NCI-H146 treated with DMSO at 0.1 percent for 48 hours (cell line): ENCODE measurements around the gene NAA60.

Experiments
- DNase-seq: peaks from one replicate; lab custom pipeline; 2025; ENCODE audit not compliant: unreplicated experiment; lab: John Stamatoyannopoulos, UW

NAA60 gene

DNA sequence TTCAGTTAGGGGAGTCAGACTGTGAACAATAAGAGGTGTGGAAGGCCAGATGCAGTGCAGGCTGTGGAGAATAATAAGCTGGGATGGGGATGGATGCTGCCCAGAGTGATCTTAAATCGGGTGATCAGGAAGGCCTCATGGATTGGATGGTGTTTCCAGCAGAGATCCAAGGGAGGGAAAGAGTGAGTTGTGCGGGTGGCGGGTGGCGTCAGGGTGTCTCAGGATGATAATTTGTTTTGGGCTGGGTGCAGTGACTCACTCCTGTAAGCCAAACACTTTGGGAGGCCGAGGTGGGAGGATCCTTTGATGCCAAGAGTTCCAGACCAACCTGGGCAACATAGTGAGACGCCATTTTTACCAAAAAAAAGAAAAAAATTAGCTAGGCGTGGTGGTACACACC is 65.3 kb downstream of the NAA60 start:
- DNase-seq: no peak

DNA sequence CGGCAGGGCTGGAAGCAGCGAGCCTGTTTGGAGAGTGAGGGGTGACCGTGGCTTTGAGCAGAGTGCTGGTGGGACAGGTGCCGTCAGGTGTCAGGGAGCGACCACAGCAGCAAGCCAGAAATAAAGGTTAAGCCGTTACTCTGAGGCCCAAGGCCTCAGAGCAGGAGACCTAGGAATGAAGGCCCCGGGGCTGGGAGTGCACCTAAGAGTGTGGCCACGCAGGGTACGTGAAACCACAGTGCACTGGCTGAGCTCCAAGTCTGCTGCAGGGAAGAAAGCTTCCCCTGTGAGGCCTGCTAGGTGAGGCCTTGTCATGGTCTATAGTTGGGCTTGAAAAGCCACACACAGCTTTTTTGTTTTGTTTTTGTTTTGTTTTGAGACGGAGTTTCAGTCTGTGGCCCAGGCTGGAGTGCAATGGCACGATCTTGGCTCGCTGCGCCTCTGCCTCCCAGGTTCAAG is 66.0 kb downstream of the NAA60 start:
- DNase-seq: no peak

DNA sequence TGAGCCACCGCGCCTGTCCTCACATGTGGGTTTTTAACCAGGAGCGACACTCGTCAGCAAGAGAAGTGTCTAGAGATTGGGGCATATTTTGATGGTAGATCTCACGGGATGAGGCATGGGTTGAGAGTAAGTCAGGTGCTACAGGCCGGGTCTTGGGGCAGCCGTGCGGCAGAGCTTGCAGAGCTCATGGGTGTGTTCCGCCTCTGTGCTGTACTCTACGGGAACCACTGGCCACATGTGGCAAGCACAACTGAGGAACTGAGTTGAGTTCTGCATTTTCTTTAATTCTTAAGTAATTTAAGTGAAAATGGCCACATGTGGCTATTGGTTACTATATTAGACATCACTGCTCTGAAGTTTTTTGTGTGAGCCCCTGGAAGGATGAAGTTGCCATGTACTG is 66.9 kb downstream of the NAA60 start:
- no peak for DNase-seq

DNA sequence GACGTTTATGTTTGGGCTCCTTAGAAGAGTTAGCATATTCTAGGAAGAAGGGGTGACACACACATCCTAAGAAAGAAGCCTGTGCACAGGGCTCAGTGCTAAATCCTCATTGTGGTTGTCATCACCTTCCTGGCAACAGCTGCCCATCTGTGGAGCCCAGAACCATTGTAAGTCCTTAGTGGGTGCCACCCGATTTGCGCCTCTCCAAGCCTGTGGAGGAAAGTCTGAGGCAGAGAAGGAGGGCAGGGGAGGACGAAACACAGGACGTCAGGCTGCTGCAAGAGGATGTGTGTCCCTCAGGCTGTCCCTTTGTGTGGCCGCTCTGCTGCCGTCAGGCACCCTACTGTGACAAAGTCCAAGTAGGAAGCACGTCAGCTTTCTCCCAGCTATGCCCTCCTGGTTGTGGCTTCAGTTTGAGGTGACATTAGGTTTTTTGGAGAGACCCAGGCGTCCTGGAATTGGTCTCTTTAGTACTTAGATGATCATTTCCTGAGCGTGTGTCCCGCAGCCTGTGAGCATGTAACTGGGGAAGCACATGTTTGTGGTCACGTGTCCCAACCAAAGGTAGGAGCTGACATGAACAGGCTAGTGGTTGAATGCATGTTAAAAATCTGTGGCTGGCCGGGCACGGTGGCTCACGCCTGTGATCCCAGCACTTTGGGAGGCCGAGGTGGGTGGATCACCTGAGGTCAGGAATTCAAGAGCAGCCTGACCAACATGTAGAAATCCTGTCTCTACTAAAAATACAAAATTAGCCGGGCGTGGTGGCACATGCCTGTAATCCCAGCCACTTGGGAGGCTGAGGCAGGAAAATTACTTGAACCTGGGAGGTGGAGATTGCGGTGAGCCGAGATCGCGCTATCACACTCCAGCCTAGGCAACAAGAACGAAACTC is 68.1 kb downstream of the NAA60 start:
- DNase-seq: no peak

DNA sequence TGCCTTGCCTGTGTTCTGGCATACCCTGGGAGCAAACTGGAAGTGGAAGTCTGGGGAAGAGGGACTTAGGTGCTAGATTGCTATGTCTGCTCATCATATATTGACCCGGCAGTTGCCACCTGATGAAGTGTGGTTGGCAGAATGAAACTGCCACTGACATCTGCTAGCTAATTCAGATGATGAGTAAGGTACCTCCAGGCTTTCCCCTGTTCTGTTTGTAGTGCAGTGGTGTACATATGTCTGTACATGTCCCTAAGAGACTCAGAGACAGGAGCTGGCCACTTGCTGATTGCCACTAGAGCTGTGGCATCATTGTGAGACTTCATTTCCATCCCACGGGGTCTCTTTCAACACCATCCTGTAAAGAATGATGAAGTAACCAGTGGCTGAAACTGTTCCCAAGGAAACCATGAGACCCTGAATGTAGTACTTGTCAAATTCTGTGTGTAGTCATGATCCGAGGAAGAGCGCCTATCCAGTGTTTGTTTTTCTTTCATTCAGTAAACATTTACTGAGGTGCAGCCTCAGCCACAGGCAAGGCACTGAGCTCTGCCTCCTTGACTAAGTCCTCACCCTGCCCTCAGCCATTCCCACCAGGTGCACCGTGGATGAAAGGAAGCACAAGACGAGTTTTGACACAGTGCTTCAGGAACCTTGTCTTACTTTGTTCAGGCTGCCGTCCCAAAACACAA is 70.6 kb downstream of the NAA60 start:
- no peak for DNase-seq

DNA sequence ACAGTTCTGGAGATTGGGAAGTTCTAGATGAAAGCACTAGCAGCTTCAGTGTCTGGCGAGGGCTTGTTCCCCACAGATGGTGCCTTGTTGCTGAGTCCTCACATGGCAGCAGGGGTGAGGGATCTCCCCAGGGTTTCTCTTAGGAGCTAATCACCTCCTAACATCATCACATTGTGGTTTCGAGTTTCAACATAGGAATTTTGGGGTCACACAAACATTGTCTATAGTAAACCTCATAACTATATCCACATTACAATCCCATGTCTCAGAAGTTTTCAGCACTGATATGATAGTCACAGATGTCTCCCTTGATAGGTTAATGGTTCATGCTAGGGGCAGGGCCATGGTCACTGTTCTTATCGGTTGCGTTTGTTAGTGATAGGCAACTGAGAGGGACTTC is 71.1 kb downstream of the NAA60 start:
- DNase-seq: no peak

DNA sequence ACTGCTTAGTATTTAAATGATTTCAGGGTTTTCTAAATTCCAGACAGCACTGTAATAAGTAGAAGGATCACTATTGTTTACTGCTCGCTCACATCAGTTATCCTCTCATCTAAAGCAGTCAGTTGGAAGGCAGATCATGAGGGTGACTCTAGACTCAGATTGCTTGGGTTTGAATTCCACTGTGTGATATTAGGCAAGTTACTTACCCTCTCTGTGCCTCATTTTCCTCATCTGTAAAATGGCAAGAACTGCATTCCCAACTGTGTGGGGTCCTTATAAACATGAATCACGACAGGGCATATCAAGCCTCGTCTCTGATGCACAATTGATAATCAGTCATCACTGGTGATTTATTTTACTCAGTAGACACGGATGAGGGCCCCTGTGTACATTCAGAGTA is 72.4 kb downstream of the NAA60 start:
- no peak for DNase-seq

DNA sequence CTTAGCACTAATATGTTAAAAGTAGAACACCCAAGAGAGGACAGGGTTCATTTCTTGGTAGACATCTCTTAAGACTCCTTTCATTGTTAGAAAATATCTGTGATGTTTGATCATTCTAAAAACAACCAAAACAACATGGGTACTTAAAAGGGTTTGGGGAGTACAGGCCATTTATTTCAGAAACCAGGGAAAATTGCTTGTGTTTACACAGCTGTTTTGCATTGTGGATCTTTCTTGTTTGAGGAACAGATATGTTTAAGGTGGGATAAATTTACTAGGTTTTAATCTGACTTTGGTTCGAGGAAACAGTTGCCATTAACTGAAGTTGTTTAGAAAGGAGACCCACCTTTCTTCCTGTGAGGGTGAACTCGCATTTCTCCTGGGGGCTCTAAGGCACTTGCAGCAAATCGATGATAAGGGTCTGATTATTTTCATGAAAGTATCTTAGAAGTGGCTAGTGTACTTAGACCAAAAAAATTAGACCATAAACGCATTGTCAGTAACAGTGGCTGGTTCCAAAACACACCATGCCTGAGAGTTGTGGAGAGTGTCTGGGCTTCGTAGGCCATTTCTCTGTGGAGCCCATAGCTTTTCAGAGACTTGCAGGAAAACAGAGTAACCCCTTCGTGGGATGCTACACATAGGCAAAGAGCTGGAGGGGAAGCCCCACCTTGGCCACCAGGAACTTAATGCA is 75.0 kb downstream of the NAA60 start:
- DNase-seq: peak; percentile 4

DNA sequence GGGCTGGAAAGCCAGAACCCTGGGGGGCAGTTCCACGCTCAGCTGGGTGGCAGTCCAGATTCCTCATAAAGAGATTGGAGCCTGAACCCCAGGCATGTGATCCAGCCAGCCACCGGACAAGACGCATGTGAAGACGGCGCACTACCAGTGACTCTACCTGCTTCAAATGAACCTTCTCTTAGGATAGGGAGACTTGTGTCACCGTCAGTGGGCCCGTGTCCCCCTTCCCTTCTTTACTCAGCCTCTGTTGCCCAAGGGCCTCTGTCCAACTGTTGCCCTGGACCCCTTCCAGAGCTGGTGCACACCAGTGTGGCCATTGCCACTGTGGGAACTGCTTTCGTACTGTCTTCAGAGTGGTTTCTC is 75.5 kb downstream of the NAA60 start:
- DNase-seq: no peak

DNA sequence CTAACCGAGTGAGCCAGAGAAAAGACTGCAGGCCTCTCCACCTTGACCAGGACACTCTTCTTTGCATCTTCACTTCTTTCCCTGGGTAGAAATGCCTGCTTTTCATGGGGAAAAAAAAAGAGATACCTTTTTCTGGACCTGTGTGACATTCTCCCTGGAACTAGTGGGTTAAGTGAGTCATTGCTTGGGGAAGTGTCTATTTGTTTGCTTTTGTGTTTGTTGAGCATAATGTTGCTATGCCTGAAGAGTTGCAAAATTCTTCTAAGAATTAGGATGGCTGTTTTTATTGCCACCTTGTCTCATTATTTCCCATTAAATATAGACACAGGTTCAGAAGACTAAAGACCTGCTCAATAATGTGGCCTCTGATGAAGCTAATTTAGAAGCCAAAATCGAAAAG is 76.1 kb downstream of the NAA60 start:
- no peak for DNase-seq

DNA sequence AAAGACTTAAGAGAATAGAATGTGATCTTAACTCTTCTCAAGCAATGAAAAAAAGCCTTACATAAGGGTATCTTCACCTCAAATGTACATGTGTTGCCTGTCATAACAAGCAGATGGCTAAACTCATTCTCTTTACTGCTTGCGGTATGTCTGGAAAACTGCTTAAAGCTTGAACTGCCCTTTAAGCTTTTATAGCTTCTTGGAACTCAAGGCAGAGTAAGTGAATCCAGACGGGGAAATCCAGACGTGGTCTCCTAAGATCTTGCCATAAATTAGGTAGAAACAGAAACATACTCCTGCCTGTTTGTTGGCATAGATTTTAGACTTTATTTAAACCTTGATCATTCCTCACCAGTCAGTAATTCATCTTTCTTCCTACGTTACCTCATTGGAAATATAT is 76.9 kb downstream of the NAA60 start:
- no peak for DNase-seq

DNA sequence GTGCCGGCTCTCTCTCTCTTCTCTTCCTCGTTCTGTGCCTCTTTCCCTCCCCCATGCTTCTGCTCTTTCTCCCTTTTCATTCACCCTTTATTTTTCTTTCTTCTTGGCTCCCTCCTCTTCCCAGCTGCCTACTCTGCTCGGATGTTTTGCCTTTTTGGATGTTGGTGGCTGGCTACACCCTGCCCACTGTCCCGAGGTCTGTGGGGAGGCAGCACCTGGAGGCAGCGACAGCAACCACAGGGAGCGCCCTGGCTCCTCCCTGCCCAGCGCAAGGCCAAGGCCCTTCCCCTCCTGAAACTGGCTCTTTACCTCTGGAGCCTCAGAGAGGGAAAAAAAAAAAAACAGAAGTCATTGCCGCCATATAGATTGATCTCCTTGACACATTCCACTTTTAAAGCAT is 77.4 kb downstream of the NAA60 start:
- no peak for DNase-seq

DNA sequence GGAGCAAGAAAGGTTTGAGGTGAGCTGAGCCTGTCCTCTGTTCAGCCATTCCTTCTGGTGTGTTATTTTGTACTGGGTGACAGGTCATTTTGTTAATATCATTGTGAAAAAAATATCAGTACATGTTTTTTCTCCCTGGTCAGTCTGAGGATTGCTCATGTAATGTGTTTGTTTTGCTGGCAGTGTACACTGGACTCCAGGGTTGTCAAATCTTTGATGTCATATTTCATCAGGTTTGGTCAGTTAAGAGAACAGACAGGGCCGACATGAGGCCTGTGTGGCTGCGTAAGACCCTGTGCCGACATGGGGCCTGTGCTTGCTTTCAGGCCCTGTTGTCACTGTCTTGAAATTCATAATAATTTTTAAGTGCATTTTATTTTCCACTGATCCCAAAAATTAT is 79.8 kb downstream of the NAA60 start:
- DNase-seq: no peak

DNA sequence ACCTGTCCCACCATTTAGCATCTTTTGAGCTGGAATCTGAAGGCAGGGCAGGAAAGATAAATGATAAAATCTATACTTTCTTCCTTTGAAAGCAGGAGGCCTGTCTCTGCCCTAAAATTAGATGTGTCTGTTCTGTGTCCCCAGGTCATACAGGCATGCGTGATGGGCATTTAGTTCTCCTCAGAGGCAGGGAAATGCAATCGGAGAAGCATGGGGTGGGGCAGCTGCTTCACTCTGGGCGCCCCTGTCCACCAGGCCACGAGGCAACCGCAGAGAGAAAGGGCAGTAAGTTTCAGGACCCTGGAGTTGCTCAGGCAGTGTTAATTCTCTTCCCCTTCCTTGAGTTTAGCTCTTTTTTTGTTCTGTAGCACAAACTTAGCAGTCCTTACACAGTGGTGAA is 82.5 kb downstream of the NAA60 start:
- DNase-seq: no peak

DNA sequence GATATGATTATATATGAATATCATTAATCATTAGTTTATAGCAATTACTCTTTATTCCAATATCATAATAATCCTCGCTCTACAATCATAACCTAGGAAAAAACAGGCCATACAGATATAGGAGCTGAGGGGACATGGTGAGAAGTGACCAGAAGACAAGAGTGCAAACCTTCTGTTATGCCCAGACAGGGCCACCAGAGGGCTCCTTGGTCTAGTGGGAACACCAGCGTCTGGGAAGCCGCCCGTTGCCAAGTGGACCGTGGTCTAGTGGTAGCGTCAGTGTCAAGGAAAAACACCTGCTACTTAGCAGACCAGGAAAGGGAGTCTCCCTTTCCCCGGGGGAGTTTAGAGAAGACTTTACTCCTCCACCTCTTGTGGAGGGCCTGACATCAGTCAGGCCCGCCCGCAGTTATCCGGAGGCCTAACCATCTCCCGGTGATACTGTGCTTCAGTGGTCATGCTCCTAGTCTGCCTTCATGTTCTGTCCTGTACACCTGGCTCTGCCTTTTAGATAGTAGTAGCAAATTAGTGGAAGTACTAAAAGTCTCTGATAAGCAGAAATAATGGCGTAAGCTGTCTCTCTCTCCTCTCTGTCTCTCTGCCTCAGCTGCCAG is 83.8 kb downstream of the NAA60 start:
- DNase-seq: peak; percentile 5

DNA sequence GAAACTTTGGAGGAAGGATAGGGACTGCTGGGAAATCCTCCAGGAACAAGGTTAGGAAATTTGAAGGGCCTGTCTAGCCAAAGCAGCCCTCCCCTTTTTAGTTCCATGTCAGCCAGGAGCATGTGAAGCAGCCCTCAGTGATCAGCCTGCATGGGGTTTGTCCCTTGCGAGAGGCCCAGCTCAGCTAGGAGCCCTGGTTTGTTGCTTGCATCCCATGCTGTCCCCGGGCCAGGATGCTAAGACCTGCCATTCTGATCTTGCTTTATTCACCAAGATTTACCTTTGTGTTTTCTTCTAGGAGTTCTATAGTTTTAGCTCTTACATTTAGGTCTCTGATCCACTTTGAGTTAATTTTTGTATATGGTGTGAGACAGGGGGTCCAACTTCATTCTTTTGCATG is 84.9 kb downstream of the NAA60 start:
- no peak for DNase-seq

DNA sequence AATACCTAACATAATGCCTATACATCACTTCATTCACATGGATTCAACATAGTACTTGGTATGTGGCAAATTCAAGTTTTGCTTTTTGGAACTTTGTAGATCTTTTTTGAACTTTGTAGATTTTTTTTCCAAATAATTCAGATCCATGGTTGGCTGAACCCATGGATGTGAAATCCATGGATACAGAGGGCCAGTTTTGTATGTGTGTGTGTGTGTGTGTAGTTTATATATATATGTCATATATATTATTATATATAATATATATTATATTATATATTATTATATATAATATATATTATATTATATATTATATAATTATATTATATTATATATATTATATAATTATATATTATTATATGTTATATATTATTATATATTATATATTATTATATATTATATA is 85.7 kb downstream of the NAA60 start:
- DNase-seq: no peak

DNA sequence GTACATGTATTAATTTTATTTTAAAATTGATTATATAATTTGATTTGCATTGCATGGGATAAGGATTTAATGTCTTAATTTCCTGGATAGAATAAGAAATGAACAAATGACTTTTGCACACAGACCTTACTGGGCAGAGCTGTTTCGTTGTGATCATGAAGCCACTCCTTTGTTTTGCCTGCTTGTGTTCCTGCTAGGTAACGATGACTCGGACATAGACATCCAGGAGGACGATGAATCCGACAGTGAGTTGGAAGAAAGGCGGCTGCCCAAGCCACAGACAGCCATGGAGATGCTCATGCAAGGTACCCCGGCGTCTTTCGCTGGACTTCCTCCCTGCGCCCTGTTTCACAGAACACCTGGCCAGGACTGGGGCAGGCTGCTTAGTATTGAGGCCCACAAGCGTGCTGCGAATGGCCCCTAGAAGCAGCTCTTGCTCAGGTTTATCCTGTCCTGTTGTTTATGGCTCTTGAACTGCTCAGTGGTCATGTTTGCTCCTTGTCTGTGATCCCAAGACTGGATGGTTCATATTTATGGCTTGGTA is 87.0 kb downstream of the NAA60 start:
- DNase-seq: no peak

DNA sequence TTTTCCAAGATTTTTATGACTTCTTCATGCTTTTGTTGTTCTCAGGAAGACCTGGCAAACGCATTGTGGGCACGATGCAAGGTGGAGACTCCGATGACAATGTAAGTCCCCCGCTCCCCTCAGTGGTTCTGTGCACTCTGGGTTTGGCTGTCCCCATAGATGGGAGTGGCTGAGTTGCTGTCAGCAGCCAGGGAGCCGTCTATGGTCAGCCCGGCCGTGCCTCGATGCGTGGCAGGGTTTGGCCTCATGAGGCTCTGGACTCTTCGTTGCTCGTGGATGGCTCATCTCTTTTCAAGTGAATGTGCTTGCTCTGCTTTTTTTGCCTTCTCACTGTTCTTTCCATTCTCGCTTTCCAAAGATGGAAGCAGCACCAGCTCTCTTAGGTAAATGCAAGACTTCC is 89.3 kb downstream of the NAA60 start:
- no peak for DNase-seq

DNA sequence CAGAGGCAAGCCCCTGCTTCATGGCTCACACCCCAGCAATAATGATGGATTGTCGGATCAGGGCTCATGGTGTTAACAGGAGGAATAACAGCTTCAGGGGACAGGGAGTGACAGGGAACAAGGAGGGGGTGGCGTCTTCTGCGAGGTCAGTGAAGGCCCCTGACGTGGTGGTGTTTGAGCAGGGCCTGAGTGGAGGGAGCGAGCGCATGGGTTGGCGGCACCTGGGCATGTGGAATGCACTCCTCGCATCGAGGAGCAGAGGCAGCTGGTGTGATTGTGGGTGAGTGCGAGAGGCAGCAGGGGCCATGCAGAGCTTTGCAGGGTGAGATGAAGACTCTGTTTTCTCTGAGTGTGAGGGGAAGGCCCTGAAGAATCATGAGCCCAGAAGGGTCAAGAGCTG is 90.6 kb downstream of the NAA60 start:
- no peak for DNase-seq

DNA sequence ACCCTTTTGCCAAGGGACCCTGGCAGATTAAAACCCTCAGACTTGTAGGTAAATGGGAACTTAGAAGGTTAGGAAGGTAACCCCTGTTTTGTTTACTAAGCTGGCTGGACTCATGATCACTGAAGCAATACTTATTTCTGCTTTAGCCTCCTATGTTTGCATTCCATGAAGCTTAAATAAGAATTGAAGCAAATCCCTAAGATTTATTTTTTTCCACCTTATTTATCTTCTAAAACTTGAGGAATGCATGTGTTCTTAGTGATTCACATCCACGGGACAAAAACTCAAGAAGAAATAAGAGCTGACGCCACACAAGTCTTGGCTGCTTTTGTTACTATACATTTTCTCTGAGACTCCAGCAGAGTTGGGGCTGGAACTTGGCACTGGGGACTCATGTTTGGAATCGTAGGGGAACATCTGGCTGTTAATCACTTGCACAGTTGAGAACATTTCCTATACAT is 92.8 kb downstream of the NAA60 start:
- no peak for DNase-seq
